GM19328 (cell line): ENCODE data around the gene SYTL5.
"Not testable (repeated sequence)": the region's sequence is repeated elsewhere in the genome, so short reads cannot be mapped to it uniquely, and the experiment has no call there.

Experiments used
- ATAC-seq: cut with Tn5 transposase; IDR thresholded peaks from one replicate; pipeline ENCODE4 v1.9.1; 2021; ENCODE audit warnings: mild to moderate bottlenecking, moderate library complexity; ENCODE audit not compliant: unreplicated experiment

Gene SYTL5

DNA sequence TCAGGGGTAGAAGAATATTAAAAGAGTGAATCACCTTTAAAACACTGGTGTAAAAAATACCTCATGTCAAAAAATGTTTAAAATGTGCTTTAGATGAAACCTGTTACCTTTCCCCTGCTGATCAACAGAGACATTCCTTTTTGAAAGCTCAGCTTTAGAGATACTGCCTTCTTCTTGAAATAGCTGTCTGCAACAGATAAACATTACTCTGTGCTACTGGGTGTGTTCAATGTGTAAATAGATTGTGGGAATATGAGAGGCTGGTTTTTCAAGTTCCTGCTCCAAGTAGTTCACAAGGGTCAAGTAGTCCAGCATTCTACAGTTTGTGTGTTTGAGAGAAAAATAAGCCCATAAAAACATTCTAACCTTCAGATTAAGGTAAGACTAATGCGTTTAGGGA lies at the start of gene SYTL5:
Gene SYTL5 (plus strand): TSS at position 263 of the 400 bp plus-strand sequence. CDS start 27,337 bp downstream, outside the sequence.
- ATAC-seq, result no peak

DNA sequence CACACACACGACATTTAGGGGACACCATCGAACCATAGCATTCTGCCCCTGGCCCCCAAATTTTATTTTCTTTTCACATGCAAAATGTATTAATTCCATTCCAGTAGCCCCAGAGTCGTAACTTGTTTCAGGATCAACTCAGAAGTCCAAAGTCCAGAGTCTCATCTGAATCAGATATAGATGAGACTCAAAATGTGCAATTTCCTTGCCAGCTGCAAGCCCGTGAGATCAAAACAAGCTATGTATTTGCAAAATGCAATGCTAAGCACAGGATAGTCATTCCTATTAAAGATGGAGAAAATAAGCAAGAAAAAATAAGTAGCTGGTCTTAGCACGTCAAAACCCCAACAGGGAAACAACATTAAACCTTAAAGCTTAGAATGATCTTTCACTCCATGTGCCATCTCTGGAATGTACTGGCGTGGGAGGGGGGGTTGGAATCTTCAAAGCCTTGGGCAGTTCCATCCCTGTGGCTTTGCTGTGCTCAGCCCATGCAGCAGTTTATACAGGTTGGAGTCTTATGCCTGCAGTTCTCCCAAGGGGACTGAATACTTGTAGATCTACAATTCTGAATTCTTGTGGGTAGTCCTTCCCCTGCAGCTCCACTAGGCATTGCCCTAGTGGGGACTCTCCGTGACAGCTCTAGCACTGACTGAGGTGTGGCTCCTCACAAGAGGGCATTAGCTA lies 47.7 kb upstream of the SYTL5 start:
- no peak for ATAC-seq

DNA sequence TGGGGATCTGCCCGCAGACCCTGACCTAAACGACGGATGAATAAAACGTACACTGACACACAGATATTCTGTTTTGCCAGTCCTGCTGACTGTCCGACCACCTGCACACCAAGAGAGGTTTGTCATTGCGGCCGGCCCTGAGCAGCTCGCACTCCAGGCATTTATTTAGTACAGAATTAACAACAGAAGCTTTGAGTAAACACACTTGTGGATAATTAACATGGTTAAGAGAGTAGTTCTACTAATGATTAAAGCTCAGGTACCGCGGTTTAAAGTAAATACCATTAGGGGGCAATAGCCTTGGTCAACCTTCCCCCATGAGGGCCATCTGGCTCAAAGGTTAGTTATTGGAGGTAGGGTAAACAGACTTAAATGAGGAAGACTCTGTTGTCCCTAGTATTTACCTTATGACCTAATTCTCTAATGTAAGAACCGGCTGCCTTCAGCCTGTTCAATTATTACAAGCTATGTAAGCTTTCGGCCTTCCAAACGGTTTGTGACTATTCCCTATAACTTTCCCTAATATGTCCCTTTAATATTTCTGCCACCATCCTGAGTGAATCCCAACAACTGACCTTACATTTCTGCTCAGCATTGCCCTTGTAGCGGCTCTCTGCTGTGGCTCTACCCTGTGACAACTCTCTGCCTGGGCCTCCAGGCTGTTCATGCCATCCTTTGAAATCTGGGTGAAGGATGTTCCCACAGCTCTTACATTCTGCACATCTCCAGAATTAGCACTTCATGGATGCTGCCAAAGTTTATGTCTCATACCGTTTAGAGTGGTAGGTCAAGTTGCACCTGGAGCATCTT lies 46.9 kb upstream of the SYTL5 start:
- no peak for ATAC-seq

DNA sequence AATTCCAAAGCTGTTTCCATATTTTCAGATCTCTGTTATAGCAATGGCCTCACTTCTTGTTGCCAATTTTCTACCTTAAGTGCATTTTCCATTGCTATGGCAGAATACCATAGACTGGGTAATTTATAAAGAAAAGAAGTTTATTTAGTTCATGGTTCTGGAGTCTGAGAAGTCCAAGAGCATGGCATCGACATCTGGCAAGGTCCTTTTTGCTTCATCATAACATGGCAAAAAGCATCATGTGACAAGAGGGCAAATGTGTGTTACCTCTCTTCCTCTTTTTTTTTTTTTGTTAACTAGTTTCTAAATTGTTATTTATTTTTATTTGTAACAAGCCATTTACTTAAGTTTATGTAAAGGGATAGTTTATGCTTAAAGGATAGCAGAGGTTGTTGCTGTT lies 45.2 kb upstream of the SYTL5 start:
- no peak for ATAC-seq

DNA sequence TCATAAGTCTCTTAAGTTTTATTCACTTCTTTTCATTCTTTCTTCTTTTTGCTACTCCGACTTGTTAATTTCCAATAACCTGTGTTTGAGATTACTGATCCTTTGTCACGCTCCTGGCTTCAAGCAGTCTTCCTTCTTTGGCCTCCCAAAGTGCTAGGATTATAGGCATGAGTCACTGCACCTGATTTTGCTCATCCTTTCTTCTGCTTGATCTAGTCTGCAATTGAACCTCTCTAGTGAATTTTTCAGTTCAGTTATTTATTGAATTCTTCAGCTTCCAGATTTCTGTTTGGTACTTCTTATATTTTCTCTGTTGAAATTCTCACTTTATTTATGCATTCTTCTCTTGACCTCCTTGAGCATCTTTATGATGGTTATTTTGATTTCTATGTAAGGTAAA lies 38.6 kb upstream of the SYTL5 start:
- no peak for ATAC-seq

DNA sequence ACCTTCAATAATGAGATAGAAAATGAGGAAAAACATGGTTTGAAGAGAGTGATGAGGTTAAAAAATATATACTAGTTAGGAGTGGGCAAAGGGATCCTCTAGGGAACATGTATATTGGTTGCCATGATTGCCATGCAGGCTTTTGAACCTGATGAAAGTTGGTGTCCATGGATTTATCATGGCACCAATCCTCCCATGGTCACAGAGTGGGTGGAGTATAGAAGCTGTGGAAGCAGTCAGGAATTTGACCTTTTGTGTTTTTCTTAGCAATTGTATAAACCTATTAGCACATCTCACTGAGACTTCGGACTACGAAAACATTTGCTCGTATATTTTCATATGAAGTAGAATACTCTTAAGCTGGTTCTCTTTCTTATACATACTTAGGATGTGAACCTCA lies 30.9 kb upstream of the SYTL5 start:
- ATAC-seq, result no peak

DNA sequence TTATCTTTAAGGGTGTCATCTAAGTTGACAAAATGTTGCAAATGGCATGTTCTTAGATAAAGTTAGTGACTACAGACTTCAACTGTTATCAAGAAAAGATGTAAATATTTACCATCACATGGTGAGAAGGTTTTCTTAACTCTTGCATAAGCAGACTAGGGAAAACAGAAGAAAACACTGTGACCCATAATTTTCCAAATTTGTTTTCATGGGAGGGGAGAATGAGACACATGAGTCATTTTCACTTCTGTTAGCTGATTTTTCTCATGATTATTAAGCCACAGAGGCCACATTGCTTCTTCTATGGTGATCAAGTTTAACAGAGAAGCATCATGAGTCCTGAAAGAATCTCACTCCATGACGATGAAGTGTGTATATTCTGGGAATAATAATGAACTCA lies 30.2 kb upstream of the SYTL5 start:
- ATAC-seq, result no peak

DNA sequence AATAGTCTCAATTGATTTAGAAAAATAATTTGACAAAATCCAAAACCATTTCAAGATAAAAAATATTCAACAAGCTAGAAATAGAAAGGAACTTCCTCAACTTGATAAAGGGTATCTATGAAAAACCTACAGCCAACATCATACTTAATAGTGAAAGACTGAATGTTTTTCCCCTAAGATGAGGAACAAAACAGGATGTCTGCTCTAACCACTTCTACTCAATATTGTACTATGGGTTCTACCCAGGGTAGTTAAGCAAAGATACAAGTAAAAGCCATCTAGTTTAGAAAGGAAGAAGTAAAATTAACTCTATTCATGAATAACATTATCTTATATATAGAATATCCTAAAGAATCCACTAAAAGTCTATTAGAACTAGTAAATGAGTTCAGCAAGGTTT lies 21.5 kb upstream of the SYTL5 start:
- no peak for ATAC-seq

DNA sequence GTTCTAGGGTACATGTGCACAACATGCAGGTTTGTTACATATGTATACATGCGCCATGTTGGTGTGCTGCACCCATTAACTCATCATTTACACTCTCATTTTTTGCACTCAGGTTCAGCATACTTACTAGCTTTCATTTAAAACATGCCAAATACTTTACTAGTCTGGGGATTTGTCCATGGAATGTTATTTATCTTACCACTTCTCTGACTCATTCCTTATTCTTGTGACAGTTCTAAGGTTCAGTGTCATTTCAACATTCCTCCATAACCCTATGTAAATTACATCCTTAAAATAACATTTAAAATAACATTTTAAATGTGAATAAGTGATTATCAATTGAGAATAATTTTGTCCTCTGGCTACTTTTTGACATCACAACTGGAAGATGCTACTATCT lies 19.5 kb upstream of the SYTL5 start:
- no peak for ATAC-seq

DNA sequence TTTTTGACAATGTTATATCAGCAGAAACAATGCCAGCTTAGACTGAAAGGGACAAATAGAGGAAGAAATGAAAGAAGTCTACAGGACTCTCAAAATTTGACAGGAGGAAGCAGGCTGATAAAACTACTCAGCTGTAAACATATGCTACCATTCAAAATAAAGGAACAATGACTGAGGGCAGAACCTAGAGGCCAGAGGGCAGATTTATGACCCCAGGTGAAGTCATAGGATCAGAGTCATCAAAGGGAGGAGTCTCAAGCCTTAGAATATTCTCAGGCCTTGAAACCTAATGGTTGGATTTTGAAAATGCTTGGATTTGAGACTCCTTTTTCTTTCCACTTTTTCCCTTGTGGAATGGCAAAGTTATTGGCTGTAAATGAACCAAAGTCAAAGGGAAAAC lies 17.0 kb upstream of the SYTL5 start:
- no peak for ATAC-seq

DNA sequence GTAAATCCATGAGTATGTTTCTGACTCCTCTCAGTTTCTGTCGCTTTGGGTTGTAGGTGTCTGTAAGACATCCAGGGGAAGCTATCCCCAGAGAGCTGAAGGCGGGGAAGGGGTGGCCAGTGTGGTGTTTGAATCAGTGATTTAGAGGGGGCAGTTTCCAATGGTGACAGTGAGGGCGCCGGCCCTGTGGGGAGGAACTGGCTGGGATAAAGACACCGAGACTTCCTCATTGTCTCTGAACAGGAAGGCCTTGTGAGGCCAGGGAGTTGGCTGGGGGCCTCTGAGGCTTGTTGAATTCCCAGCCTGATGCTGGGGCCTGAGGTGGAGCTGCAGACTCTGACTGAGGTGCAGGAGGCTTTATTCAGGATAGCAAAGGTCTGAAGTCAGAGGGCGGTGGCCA lies 15.1 kb upstream of the SYTL5 start:
- not testable (repeated sequence) for ATAC-seq

DNA sequence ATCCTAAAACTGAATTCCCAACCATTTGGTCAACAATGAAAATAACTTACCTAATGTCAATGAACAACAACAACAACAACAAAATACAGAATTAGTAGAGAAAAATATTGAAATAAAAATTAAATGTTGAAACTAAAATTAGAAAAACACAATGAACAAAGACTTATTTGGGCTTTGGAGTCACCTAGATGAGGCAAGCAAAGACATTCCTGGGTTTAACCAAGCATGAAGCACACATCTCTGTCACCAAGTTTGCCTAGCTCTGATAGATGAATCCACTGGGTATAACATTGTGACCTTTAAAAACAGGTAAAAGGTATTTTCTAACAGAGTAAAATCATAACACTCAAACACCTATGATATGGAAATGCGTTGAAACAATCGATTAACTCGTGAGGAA lies 13.2 kb upstream of the SYTL5 start:
- ATAC-seq, result no peak

DNA sequence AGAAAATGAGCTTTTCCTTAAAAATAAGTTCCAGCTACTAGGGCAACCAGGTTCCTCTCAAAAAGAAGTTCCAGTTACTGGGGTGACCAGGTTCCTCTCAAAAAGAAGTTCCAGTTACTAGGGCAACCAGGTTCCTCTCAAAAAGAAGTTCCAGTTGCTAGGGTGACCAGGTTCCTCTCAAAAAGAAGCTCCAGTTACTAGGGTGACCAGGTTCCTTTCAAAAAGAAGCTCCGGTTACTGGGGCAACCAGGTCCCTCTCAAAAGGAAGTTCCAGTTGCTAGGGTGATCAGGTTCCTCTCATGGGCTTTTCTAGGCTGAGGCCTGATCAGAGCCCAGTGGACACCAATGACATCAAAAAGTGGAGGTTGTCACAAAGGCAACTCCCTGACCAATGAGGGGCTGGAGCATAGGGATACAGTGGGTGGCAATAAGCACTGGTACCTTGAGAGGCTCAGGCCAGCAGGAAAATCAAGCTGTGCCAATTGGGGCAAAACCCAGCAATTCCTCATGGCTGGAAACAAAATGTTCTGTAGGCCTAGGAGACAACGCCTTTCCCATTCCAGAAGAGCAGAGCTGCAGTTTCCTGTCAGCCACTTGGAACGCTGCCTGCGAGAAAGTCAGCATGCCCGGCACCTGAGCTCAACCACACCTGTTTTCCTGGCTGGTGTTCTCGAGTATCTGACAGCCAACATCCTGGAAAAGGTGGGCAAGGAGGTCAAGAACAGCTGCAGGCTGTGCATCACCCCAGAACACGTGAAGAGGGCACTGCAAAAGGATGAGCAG lies 12.3 kb upstream of the SYTL5 start:
- no peak for ATAC-seq

DNA sequence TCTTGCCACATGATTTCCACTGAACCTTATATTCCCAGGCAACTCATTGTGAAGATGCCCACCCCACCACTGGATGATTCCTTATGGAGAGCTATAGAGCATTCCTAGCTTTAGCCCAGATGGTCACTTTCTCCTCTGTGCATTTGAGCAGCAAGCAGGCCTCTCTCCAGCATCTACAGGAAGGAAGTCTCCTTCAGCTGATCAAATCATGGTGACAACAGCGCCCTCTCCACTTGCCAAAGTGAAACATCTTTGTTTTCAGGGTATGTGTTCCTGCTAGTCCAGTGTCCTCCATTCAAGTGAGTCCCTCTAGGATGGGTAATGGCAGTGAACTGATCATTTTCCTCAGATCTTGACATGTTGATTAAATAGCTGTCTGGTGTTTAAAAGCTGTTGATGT lies 10.9 kb upstream of the SYTL5 start:
- no peak for ATAC-seq

DNA sequence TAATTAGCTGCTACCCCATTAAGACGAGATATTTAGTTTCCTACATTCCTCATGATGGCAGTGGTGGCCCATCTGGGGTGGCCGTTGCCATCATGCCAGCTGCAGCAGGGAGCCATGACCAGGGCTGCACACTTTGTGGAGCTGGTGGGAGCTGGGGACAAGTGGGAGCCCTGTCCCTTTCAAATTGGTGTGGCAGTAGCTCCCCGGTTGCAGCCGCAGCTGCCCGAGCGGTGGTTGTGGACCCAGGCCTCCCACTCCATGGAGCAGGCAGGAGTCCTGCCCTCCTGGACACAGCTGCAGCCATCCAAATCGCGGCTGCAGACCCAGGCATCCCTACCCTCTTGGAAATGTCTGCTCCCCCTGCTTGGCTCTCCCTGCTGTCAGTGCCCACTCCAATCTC lies 9.3 kb upstream of the SYTL5 start:
- ATAC-seq, result no peak

DNA sequence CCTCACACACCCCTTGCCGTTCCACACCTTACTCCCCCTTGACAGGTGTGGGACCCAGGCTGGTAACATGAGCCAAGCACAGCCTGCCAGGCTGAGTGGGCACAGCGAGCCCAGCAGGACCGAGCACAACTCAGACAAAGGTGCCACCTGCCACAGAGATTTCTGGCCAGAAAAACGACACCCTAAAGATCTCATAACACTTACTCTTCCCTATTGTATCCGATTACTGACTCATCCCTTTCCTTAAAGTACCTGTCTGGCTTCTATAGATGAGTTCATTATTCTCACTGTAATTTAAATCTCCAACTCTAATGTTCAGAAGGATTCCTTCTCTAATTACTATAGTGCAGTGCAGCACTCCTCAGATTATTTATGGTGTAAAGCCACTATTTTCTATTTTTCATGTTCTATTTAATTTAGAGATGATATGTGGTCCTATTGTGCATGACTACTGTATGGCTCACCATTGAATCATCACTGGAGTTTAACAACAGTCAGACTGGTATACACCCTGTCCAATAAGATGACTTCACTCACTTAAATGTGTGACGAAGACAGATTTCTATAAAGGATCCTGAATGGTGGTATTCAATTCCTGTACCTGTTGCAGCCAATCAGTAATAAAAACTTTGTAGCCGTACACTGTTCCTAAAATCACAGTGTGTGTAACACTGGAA lies 7.6 kb upstream of the SYTL5 start:
- no peak for ATAC-seq

DNA sequence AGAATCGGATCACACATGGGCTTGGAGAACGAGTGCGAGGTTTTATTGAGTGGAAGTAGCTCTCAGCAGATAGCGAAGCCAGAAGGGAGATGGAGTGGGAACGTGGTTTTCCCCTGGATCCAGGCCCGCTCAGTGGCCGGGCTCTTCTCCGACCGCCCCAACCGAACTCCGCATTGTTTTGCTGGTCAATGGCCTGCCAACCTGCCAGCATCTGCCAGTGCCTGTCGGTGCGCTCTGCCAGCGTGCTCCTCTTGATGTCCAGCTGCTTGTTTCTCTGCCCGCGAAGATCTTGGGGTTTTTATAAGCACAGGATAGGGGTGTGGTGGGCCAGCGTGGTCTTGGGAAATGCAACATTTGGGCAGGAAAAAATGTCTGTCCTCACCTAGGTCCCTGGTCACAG lies 5.6 kb upstream of the SYTL5 start:
- no peak for ATAC-seq

DNA sequence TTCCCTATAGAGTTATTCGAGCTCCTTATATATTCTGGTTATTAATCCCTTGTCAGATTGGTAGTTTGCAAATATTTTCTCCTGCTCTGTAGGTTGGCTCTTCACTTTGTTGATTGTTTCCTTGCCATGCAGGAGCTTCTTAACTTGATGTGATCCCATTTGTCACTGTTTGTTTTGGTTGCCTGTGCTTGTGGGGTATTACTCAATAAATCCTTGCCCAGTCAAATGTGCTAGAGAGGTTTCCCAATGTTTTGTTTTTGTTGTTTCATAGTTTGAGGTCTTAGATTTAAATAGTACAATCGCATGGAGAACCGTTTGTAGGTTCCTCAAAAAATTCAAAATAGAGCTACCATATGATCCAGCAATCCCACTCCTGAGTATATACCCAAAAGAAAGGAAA lies 2.3 kb upstream of the SYTL5 start:
- no peak for ATAC-seq

DNA sequence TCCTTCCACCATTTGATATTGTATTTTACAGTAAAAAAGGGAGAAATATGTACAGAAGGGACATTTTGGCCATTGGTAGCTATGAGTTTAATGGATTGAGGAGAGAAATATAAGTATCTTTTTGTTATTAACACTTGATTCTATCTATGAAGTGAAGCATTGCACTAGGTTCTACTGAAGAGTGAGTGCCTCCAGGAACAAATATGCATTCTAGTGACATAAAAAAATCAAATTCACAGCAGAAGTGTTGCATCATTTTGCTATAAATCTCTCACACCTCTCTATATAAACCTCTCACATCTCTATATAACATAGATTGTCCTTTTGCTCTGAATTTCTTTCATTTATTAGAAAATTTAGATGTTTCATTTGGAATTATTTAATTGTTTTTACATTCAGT lies 425 bp downstream of the SYTL5 start:
- no peak for ATAC-seq

DNA sequence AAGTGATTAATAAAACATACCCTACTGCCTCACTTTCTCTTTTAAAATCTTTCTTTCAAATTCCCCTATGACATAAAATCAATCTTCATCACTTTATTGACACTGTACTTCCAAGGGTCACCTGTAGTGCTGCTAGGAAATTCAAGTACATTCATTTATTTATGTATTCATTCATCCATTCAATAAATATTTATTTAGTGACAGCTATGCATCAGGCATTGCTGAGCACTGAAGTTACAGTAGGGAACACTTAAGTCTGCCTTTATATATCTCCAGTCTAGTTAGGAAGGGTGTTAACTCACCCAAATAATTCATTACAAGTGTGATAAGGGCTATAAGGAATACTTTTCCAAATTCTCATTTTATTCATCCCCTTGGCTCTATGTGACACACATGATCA lies 2.3 kb downstream of the SYTL5 start:
- ATAC-seq, result no peak

DNA sequence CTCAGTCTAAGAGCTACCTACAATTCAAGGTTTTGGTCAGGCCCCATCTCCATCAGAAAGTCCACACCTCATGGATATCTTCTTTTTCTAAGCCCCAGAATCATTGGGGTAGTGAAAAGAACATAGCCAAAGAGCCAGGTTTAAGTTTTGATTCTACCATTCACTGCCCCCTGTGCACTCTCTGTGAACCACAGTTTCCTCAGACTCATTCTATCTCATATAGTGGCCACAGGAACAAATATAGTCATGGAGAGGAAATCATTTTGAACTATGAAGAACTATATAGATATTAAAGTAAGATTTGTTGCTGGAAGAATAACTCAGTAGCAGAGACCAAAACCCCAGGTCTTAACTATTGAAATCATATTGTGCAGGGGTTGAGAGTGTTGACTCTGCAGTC lies 3.3 kb downstream of the SYTL5 start:
- ATAC-seq, result no peak
